ENCODE results near the gene BCAP31.

GRCh38 chrX:153769865-153770600, 45.8 kb upstream of the BCAP31 start:
- TF ChIP-seq CTCF (IDR thresholded peaks at IDR 0.05): no peak
- TF ChIP-seq POLR2A (IDR thresholded peaks at IDR 0.05): no peak

All from gastroesophageal sphincter (tissue), 3 donors.